Mesendoderm (in vitro differentiated cells): ENCODE results near the gene SPINK5.
A peak's percentile ranks its signal among the peaks of the same experiment; 100 is the strongest.
"Not testable (repeated sequence)": the region's sequence is repeated elsewhere in the genome, so short reads cannot be mapped to it uniquely, and the experiment has no call there.

Source experiments
- DNase-seq: peaks from one replicate; pipeline ENCODE4 v3.0.0; 2013
- H2AK5ac ChIP-seq: 2 replicates; pipeline ENCODE4 v1.6.1; 2013; ENCODE audit warnings: low read length, inconsistent platforms
- H2BK120ac ChIP-seq: 2 replicates; pipeline ENCODE4 v1.6.1; 2013; ENCODE audit warnings: low read depth, mild to moderate bottlenecking, low read length, moderate library complexity, mixed read lengths
- H2BK15ac ChIP-seq: replicated peaks from 2 replicates; pipeline ENCODE4 v1.6.1; 2013; ENCODE audit warnings: low read depth, mild to moderate bottlenecking, moderate library complexity
- H2BK5ac ChIP-seq: 2 replicates; pipeline ENCODE4 v1.6.1; 2013; ENCODE audit warnings: low read length, inconsistent platforms
- H3K18ac ChIP-seq: 2 replicates; pipeline ENCODE4 v1.6.1; 2013; ENCODE audit warnings: mild to moderate bottlenecking, low read length, mixed read lengths
- H3K23ac ChIP-seq: one replicate; pipeline ENCODE4 v1.6.1; 2013; ENCODE audit warnings: low read length
- H3K27ac ChIP-seq: 2 replicates; pipeline ENCODE4 v1.5.1; 2013; ENCODE audit warnings: low read depth, mild to moderate bottlenecking, inconsistent platforms, low read length, moderate library complexity
- H3K27me3 ChIP-seq: 2 replicates; pipeline ENCODE4 v1.6.1; 2013; ENCODE audit warnings: low read length, control low read depth, mild to moderate bottlenecking, inconsistent platforms; ENCODE audit not compliant: insufficient read depth, poor library complexity
- H3K36me3 ChIP-seq: 2 replicates; pipeline ENCODE4 v1.6.1; 2013; ENCODE audit warnings: low read length, inconsistent platforms; ENCODE audit not compliant: control insufficient read depth, insufficient read depth
- H3K4ac ChIP-seq: one replicate; pipeline ENCODE4 v1.6.1; 2013; ENCODE audit warnings: low read depth, mild to moderate bottlenecking, low read length, moderate library complexity
- H3K4me1 ChIP-seq: 2 replicates; pipeline ENCODE4 v1.6.1; 2013; ENCODE audit warnings: low read depth, low read length, inconsistent platforms; ENCODE audit not compliant: control insufficient read depth
- H3K4me2 ChIP-seq: 2 replicates; pipeline ENCODE4 v1.6.1; 2013; ENCODE audit warnings: low read length
- H3K4me3 ChIP-seq: 2 replicates; pipeline ENCODE4 v1.5.1; 2013; ENCODE audit warnings: mild to moderate bottlenecking, low read length
- H3K56ac ChIP-seq: one replicate; pipeline ENCODE4 v1.6.1; 2013; ENCODE audit warnings: low read length
- H3K79me1 ChIP-seq: 2 replicates; pipeline ENCODE4 v1.6.1; 2013; ENCODE audit warnings: low read length, inconsistent platforms
- H3K79me2 ChIP-seq: 2 replicates; pipeline ENCODE4 v1.6.1; 2013; ENCODE audit warnings: mild to moderate bottlenecking, low read length; ENCODE audit not compliant: control insufficient read depth, insufficient read depth
- H3K9ac ChIP-seq: 2 replicates; pipeline ENCODE4 v1.6.1; 2013; ENCODE audit warnings: low read length, inconsistent platforms
- H4K5ac ChIP-seq: one replicate; pipeline ENCODE4 v1.6.1; 2013; ENCODE audit warnings: low read length
- H4K8ac ChIP-seq: one replicate; pipeline ENCODE4 v1.6.1; 2013; ENCODE audit warnings: low read depth, mild to moderate bottlenecking, control low read depth, low read length, moderate library complexity
- WGBS: extraction: QIAGEN DNeasy Blood & Tissue Kit; methylation state at CpG from one replicate; pipeline ENCODE4 v1.1.7; 2013; ENCODE audit warnings: low lambda C conversion rate, missing lambda C conversion rate; ENCODE audit not compliant: insufficient coverage; ENCODE audit errors: extremely low coverage; 5-methylcytosine and 5-hydroxymethylcytosine counted together

The SPINK5 gene

DNA sequence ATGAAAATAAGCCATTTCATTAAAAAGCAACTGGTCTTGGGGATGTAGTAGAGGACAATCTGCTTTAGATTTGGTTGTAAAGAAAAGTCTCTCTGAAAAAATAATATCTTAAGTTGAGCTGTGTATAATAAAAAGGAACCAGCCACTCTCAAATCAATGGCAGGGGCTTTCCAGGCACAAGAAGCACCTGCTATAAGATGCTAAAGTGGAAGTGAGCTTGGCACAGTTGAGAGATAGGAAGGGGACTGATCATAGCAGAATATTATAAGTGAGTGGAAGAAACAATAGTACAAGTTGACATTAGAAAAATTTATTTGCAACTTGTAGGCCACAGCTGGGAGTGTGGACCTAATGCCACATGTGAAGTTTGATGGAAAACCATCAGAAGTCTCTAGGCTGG is 28.1 kb upstream of the SPINK5 start:
- no peaks in the 10 kb centered on the region for H3K79me2 ChIP-seq
- no peaks in the 10 kb centered on the region for H3K79me1 ChIP-seq
- H3K18ac ChIP-seq, result no peak overlapping the region
- no peaks in the 10 kb centered on the region for H3K36me3 ChIP-seq
- H3K9ac ChIP-seq, result no peak overlapping the region
- no peak for DNase-seq
- no peaks in the 10 kb centered on the region for H3K4me1 ChIP-seq
- no peak overlapping the region for H2BK120ac ChIP-seq
- H4K5ac ChIP-seq, result no peak overlapping the region
- H2BK5ac ChIP-seq, result no peak overlapping the region
- H4K8ac ChIP-seq, result no peak overlapping the region
- no peak overlapping the region for H3K4me2 ChIP-seq
- H3K4ac ChIP-seq, result no peak overlapping the region
- no peak overlapping the region for H3K27ac ChIP-seq
- H2AK5ac ChIP-seq, result no peak overlapping the region
- H2BK15ac ChIP-seq, result no peak overlapping the region
- no peaks in the 10 kb centered on the region for H3K27me3 ChIP-seq
- H3K56ac ChIP-seq, result no peak overlapping the region
- no peak overlapping the region for H3K4me3 ChIP-seq
- H3K23ac ChIP-seq, result no peak overlapping the region

GRCh38 chr5:148042881-148043280 is 20.9 kb upstream of the SPINK5 start:
- Histone ChIP-seq H4K5ac (no peak overlapping the region), H3K18ac (no peak overlapping the region), H3K4me2 (no peak overlapping the region), H3K4me3 (no peak overlapping the region), H2AK5ac (no peak overlapping the region), H2BK120ac (no peak overlapping the region), H2BK5ac (no peak overlapping the region), H3K56ac (no peak overlapping the region), H3K23ac (no peak overlapping the region), H3K79me2 (no peaks in the 10 kb centered on the region), H3K9ac (no peak overlapping the region), H3K4ac (no peak overlapping the region), H3K4me1 (no peaks in the 10 kb centered on the region), H2BK15ac (no peak overlapping the region), H3K27me3 (no peaks in the 10 kb centered on the region), H3K79me1 (no peaks in the 10 kb centered on the region), H4K8ac (no peak overlapping the region), H3K27ac (no peak overlapping the region), H3K36me3 (no peaks in the 10 kb centered on the region)
- no CpG with 5 or more reads among the region's 5 CpGs for WGBS
- no peak for DNase-seq

DNA sequence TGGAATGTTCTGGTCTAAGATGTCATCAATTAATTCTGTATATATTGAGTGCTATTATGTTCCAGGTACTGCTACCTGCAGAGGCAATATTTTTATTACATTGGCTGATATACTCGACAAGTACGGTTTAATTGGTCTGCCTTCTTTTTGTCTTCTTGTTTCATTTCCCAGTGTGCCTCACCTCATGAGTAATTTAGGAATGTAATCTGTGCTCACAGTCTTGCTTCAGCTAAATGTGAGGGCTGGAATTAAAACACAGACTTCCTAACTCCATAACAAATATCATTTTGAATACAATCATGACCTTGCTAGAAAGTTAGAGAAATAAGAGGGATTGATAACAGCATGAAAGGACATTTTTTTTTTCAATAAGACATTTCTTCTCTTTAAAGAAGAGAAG is 20.1 kb upstream of the SPINK5 start:
- no CpG with 5 or more reads among the region's 2 CpGs for WGBS
- H3K36me3 ChIP-seq, result no peaks in the 10 kb centered on the region
- no peak overlapping the region for H4K5ac ChIP-seq
- no peak overlapping the region for H2BK15ac ChIP-seq
- no peak overlapping the region for H2BK5ac ChIP-seq
- no peak overlapping the region for H4K8ac ChIP-seq
- no peaks in the 10 kb centered on the region for H3K4me1 ChIP-seq
- no peaks in the 10 kb centered on the region for H3K79me2 ChIP-seq
- no peaks in the 10 kb centered on the region for H3K79me1 ChIP-seq
- no peak overlapping the region for H3K9ac ChIP-seq
- no peak overlapping the region for H3K4ac ChIP-seq
- H3K4me2 ChIP-seq, result no peak overlapping the region
- H3K18ac ChIP-seq, result no peak overlapping the region
- H3K4me3 ChIP-seq, result no peak overlapping the region
- H3K27me3 ChIP-seq, result no peaks in the 10 kb centered on the region
- H3K27ac ChIP-seq, result no peak overlapping the region
- no peak for DNase-seq
- no peak overlapping the region for H2AK5ac ChIP-seq
- no peak overlapping the region for H2BK120ac ChIP-seq
- H3K23ac ChIP-seq, result no peak overlapping the region
- no peak overlapping the region for H3K56ac ChIP-seq

DNA sequence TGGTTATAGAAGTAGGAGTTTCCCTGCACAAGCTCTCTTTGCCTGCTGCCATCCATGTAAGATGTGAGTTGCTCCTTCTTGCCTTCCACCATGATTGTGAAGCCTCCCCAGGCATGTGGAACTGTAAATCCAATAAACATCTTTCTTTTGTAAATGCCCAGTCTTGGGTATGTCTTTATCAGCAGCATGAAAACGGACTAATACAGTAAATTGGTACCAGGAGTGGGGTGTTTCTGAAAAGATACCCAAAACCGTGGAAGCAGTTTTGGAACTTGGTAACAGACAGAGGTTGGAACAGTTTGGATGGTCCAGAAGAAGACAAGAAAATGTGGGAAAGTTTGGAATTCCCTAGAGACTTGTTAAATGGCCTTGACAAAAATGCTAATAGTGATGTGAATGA is 8.6 kb upstream of the SPINK5 start:
- H3K79me2 ChIP-seq, H3K27me3 ChIP-seq, H3K4me2 ChIP-seq, H2AK5ac ChIP-seq, H3K4me3 ChIP-seq, H3K18ac ChIP-seq, H3K27ac ChIP-seq, H3K23ac ChIP-seq, H2BK120ac ChIP-seq, H3K79me1 ChIP-seq, DNase-seq, H2BK15ac ChIP-seq, H3K4ac ChIP-seq, H3K4me1 ChIP-seq, H3K9ac ChIP-seq, H2BK5ac ChIP-seq, H4K5ac ChIP-seq, H4K8ac ChIP-seq, H3K56ac ChIP-seq, H3K36me3 ChIP-seq: not testable (repeated sequence)
- WGBS, result no CpG with 5 or more reads among the region's 2 CpGs

- Histone ChIP-seq H3K27ac (no peak overlapping the region), H3K79me2 (no peaks in the 10 kb centered on the region), H3K27me3 (no peaks in the 10 kb centered on the region), H4K8ac (no peak overlapping the region), H3K56ac (no peak overlapping the region), H3K18ac (no peak overlapping the region), H2BK5ac (no peak overlapping the region), H3K79me1 (no peaks in the 10 kb centered on the region), H3K4me3 (no peak overlapping the region), H3K4me1 (no peaks in the 10 kb centered on the region), H3K23ac (no peak overlapping the region), H2AK5ac (no peak overlapping the region), H3K9ac (no peak overlapping the region), H3K4me2 (no peak overlapping the region), H2BK15ac (no peak overlapping the region), H2BK120ac (no peak overlapping the region), H3K4ac (no peak overlapping the region), H4K5ac (no peak overlapping the region), H3K36me3 (no peaks in the 10 kb centered on the region)
- no peak for DNase-seq
- no CpG with 5 or more reads among the region's 2 CpGs for WGBS
Observed at GRCh38 chr5:148060309-148060708, 3.5 kb upstream of the SPINK5 start.

DNA sequence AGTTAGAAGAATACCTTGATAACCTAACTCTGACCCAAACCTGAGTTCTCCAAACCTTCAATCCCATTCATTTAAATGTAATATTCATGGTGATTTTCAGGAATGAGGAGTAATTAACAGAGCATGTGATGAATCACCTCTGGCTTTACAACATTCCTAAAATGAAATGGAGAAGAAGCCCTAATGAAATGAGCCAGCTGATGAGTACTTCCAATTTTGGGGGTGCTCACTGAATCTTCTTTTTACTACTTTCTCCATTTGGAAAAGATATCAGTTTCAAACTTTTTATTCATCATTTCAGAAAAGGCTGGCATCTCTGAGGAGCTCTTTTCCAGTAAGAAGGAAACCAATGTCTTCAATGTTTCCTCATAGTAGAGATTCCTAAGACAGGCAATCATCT is 2.9 kb upstream of the SPINK5 start:
- Histone ChIP-seq H3K56ac (no peak overlapping the region), H4K8ac (no peak overlapping the region), H3K18ac (no peak overlapping the region), H3K4me3 (no peak overlapping the region), H3K79me1 (no peaks in the 10 kb centered on the region), H3K4ac (no peak overlapping the region), H3K9ac (no peak overlapping the region), H2BK120ac (no peak overlapping the region), H3K79me2 (no peaks in the 10 kb centered on the region), H3K23ac (no peak overlapping the region), H3K27ac (no peak overlapping the region), H2BK5ac (no peak overlapping the region), H3K27me3 (no peaks in the 10 kb centered on the region), H3K4me2 (no peak overlapping the region), H4K5ac (no peak overlapping the region), H3K4me1 (no peaks in the 10 kb centered on the region), H3K36me3 (no peaks in the 10 kb centered on the region), H2BK15ac (no peak overlapping the region), H2AK5ac (no peak overlapping the region)
- DNase-seq, result peak; percentile 23
